Neural cell (in vitro differentiated cells): Measurements from ENCODE around the gene NRSN2. TPM values are rescaled to one million over a fixed set of nuclear protein-coding genes. Genes with fewer than 3 reads are reported as not detected.

ENCODE experiments used
- H2AFZ ChIP-seq: fragments of 200-600, 300-800 bp; sonication (generic), shearing (Covaris generic); 2 replicates; pipeline ENCODE4 v1.6.0; 2014; ENCODE audit warnings: low read depth, mild to moderate bottlenecking, antibody characterized with exemption, low read length, moderate library complexity
- H3F3A ChIP-seq: fragments of 200-600 bp; shearing (Covaris generic); 2 replicates; pipeline ENCODE4 v1.6.1; 2016; ENCODE audit warnings: mild to moderate bottlenecking, moderate library complexity, mixed read lengths, antibody characterized with exemption, low read length; ENCODE audit not compliant: insufficient read depth, poor library complexity, severe bottlenecking
- H3K27ac ChIP-seq: fragments of 200-600, 300-800 bp; sonication (generic), shearing (Covaris generic); 2 replicates; pipeline ENCODE4 v1.5.1; 2014; ENCODE audit warnings: mild to moderate bottlenecking, low read length, moderate library complexity
- H3K27me3 ChIP-seq: fragments of 300-800, 200-600 bp; sonication (generic), shearing (Covaris generic); 2 replicates; pipeline ENCODE4 v1.6.0; 2014; ENCODE audit warnings: mild to moderate bottlenecking, low read depth, low read length, moderate library complexity; ENCODE audit not compliant: insufficient read depth
- H3K36me3 ChIP-seq: fragments of 300-800, 200-600 bp; sonication (generic), shearing (Covaris generic); 2 replicates; pipeline ENCODE4 v1.5.1; 2014; ENCODE audit warnings: mild to moderate bottlenecking, antibody characterized with exemption, low read length, moderate library complexity; ENCODE audit not compliant: insufficient read depth
- H3K4me2 ChIP-seq: fragments of 300-800, 200-600 bp; sonication (generic), shearing (Covaris generic); 2 replicates; pipeline ENCODE4 v1.6.0; 2014; ENCODE audit warnings: mild to moderate bottlenecking, low read length
- H3K4me3 ChIP-seq: fragments of 300-800, 200-600 bp; sonication (generic), shearing (Covaris generic); 2 replicates; pipeline ENCODE4 v1.5.1; 2014; ENCODE audit warnings: mild to moderate bottlenecking, low read length, moderate library complexity
- H3K79me2 ChIP-seq: fragments of 200-600 bp; shearing (Covaris generic); replicated peaks from 2 replicates; pipeline ENCODE4 v1.6.0; 2014; ENCODE audit warnings: mild to moderate bottlenecking, low read length, moderate library complexity; ENCODE audit not compliant: insufficient read depth
- H3K9ac ChIP-seq: fragments of 300-800, 200-600 bp; sonication (generic), shearing (Covaris generic); 2 replicates; pipeline ENCODE4 v1.6.1; 2016; ENCODE audit warnings: mild to moderate bottlenecking, low read length, mixed read lengths
- H3K9me2 ChIP-seq: fragments of 200-600 bp; shearing (Covaris generic); 2 replicates; pipeline ENCODE4 v1.6.1; 2016; ENCODE audit warnings: mild to moderate bottlenecking, low read length, mixed read lengths; ENCODE audit not compliant: insufficient read depth
- H3K9me3 ChIP-seq: fragments of 200-600, 300-800 bp; sonication (generic), shearing (Covaris generic); 2 replicates; pipeline ENCODE4 v1.6.1; 2016; ENCODE audit warnings: mild to moderate bottlenecking, mixed run types, low read length, moderate library complexity, mixed read lengths
- H4K20me1 ChIP-seq: fragments of 200-600 bp; shearing (Covaris generic); 2 replicates; pipeline ENCODE4 v1.6.1; 2016; ENCODE audit warnings: mild to moderate bottlenecking, mixed run types; ENCODE audit not compliant: insufficient read depth
- EP300 ChIP-seq: fragments of 450-650 bp; conservative IDR thresholded peaks from 2 replicates; pipeline ENCODE4 v1.6.1; 2014; ENCODE audit warnings: antibody characterized with exemption, mild to moderate bottlenecking, moderate library complexity; ENCODE audit not compliant: poor library complexity, severe bottlenecking
- EZH2 ChIP-seq: fragments of 200-600, 300-800 bp; shearing (Covaris generic), sonication (generic); IDR thresholded peaks from 2 replicates; pipeline ENCODE4 v1.6.1; 2014; ENCODE audit warnings: antibody characterized with exemption, low read length, borderline replicate concordance, mild to moderate bottlenecking; ENCODE audit not compliant: insufficient read depth, poor library complexity, severe bottlenecking
- MXI1 ChIP-seq: fragments of 450-650 bp; conservative IDR thresholded peaks from 2 replicates; pipeline ENCODE4 v1.6.1; 2014; ENCODE audit warnings: antibody characterized with exemption, mild to moderate bottlenecking; ENCODE audit not compliant: poor library complexity, severe bottlenecking
- POLR2AphosphoS5 ChIP-seq: IDR thresholded peaks from 2 replicates; pipeline ENCODE4 v1.6.1; 2012
- SMC3 ChIP-seq: fragments of 450-650 bp; conservative IDR thresholded peaks from 2 replicates; pipeline ENCODE4 v1.6.1; 2014; ENCODE audit warnings: antibody characterized with exemption, mild to moderate bottlenecking, moderate library complexity; ENCODE audit not compliant: poor library complexity
- TAF1 ChIP-seq: IDR thresholded peaks from 2 replicates; pipeline ENCODE4 v1.6.1; 2012; ENCODE audit warnings: low read depth
- polyA plus RNA-seq: library from polyadenylated mRNA; depleted of rRNA; stranded (reverse); fragments of >200 nt; gene quantifications from 2 replicates; pipeline ENCODE4 v1.2.3, GENCODE V29; 2014
- TF ChIP-seq, protein P1 (sequence below): fragments of 450-650 bp; IDR thresholded peaks from 2 replicates; pipeline ENCODE4 v1.5.1; 2014; ENCODE audit warnings: antibody characterized with exemption, mild to moderate bottlenecking, moderate library complexity; ENCODE audit not compliant: poor library complexity, severe bottlenecking
- TF ChIP-seq, protein P2 (sequence below): IDR thresholded peaks from 2 replicates; pipeline ENCODE4 v1.6.1; 2012; ENCODE audit warnings: borderline replicate concordance

NRSN2 gene
- polyA plus RNA-seq, 1 donor from 2014 or later = 19.6 TPM

- H3K9ac ChIP-seq = no peak overlapping the region
- H4K20me1 ChIP-seq = no peaks in the 10 kb centered on the region
- no peak overlapping the region for H3K4me2 ChIP-seq
- H2AFZ ChIP-seq = no peak overlapping the region
- no peaks in the 10 kb centered on the region for H3K36me3 ChIP-seq
- peaks cover 31% of the 10 kb centered on the region for H3K79me2 ChIP-seq
- no peak overlapping the region for H3K4me3 ChIP-seq
- no peaks in the 10 kb centered on the region for H3K9me3 ChIP-seq
- no peaks in the 10 kb centered on the region for H3K9me2 ChIP-seq
- TF ChIP-seq EP300 (no peak), MXI1 (no peak)
- TF ChIP-seq, protein P1, sequence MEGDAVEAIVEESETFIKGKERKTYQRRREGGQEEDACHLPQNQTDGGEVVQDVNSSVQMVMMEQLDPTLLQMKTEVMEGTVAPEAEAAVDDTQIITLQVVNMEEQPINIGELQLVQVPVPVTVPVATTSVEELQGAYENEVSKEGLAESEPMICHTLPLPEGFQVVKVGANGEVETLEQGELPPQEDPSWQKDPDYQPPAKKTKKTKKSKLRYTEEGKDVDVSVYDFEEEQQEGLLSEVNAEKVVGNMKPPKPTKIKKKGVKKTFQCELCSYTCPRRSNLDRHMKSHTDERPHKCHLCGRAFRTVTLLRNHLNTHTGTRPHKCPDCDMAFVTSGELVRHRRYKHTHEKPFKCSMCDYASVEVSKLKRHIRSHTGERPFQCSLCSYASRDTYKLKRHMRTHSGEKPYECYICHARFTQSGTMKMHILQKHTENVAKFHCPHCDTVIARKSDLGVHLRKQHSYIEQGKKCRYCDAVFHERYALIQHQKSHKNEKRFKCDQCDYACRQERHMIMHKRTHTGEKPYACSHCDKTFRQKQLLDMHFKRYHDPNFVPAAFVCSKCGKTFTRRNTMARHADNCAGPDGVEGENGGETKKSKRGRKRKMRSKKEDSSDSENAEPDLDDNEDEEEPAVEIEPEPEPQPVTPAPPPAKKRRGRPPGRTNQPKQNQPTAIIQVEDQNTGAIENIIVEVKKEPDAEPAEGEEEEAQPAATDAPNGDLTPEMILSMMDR = no peak
- H3F3A ChIP-seq = no peaks in the 10 kb centered on the region
- H3K27me3 ChIP-seq = no peaks in the 10 kb centered on the region
- no peak overlapping the region for H3K27ac ChIP-seq
Measured at GRCh38 chr20:301886-302848, 44.7 kb upstream of the NRSN2 start.

DNA sequence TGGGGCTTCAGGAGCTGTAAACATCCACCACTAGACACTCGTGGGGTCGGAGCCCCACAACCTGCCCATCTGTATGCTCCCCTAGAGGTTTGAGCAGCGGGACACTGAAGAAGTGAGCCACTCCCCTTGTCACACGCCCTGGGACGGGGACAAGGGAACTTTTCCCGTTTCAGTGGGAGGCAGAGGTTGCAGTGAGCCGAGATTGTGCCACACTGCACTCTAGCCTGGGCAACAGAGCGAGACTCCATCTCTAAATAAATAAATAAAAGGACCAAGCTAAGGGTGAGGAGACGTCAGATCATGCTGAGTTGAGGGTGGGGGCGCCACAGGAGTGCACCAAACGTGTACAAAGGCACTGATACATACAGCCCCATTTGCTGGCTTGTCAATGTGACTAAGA, 41.2 kb upstream of the NRSN2 start:
- Histone ChIP-seq H3K79me2 (peaks cover 4% of the 10 kb centered on the region), H3K4me3 (no peak overlapping the region), H3K36me3 (no peaks in the 10 kb centered on the region), H2AFZ (no peak overlapping the region), H4K20me1 (no peaks in the 10 kb centered on the region), H3K27ac (no peak overlapping the region), H3K27me3 (no peaks in the 10 kb centered on the region), H3K9me3 (no peaks in the 10 kb centered on the region), H3F3A (peaks cover 15% of the 10 kb centered on the region), H3K9me2 (no peaks in the 10 kb centered on the region), H3K9ac (no peak overlapping the region), H3K4me2 (no peak overlapping the region)
- TF ChIP-seq, protein P2, sequence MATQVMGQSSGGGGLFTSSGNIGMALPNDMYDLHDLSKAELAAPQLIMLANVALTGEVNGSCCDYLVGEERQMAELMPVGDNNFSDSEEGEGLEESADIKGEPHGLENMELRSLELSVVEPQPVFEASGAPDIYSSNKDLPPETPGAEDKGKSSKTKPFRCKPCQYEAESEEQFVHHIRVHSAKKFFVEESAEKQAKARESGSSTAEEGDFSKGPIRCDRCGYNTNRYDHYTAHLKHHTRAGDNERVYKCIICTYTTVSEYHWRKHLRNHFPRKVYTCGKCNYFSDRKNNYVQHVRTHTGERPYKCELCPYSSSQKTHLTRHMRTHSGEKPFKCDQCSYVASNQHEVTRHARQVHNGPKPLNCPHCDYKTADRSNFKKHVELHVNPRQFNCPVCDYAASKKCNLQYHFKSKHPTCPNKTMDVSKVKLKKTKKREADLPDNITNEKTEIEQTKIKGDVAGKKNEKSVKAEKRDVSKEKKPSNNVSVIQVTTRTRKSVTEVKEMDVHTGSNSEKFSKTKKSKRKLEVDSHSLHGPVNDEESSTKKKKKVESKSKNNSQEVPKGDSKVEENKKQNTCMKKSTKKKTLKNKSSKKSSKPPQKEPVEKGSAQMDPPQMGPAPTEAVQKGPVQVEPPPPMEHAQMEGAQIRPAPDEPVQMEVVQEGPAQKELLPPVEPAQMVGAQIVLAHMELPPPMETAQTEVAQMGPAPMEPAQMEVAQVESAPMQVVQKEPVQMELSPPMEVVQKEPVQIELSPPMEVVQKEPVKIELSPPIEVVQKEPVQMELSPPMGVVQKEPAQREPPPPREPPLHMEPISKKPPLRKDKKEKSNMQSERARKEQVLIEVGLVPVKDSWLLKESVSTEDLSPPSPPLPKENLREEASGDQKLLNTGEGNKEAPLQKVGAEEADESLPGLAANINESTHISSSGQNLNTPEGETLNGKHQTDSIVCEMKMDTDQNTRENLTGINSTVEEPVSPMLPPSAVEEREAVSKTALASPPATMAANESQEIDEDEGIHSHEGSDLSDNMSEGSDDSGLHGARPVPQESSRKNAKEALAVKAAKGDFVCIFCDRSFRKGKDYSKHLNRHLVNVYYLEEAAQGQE = no peak
- TF ChIP-seq EZH2 = no peak
- no peak for TF ChIP-seq MXI1
- TF ChIP-seq POLR2AphosphoS5 = no peak
- TF ChIP-seq SMC3 = no peak
- no peak for TF ChIP-seq TAF1
- TF ChIP-seq, protein P1 = no peak
